RWPE2 (cell line): Measurements from ENCODE around the gene TECR.
"Not testable (repeated sequence)": the region's sequence is repeated elsewhere in the genome, so short reads cannot be mapped to it uniquely, and the experiment has no call there.

Experiments
- ATAC-seq: fragments of 200-7000 bp; cut with Tn5 transposase; 3 replicates; pipeline ENCODE4 v1.9.1; 2021; ENCODE audit warnings: low read depth
- DNase-seq: peaks from one replicate; pipeline ENCODE4 v3.0.0-alpha.2; 2020; ENCODE audit warnings: low spot score
- H3K27ac ChIP-seq: fragments of 450-650 bp; 2 replicates; pipeline ENCODE4 v1.5.1; 2017; ENCODE audit warnings: mild to moderate bottlenecking; ENCODE audit not compliant: poor library complexity, severe bottlenecking
- H3K27me3 ChIP-seq: fragments of 250-450 bp; sonication (Bioruptor Pico); 2 replicates; pipeline ENCODE4 v1.5.1; 2021; ENCODE audit warnings: mild to moderate bottlenecking, moderate library complexity; ENCODE audit not compliant: insufficient read depth, poor library complexity, severe bottlenecking
- H3K36me3 ChIP-seq: fragments of 250-450 bp; sonication (Bioruptor Pico); 2 replicates; pipeline ENCODE4 v1.5.1; 2020; ENCODE audit warnings: low read depth, mild to moderate bottlenecking, moderate library complexity
- H3K4me1 ChIP-seq: fragments of 250-450 bp; sonication (Bioruptor Pico); 2 replicates; pipeline ENCODE4 v1.5.1; 2021; ENCODE audit warnings: mild to moderate bottlenecking, moderate library complexity; ENCODE audit not compliant: insufficient read depth, poor library complexity, severe bottlenecking
- H3K4me3 ChIP-seq: fragments of 250-450 bp; sonication (Bioruptor Pico); 2 replicates; pipeline ENCODE4 v1.5.1; 2021; ENCODE audit warnings: mild to moderate bottlenecking, moderate library complexity; ENCODE audit not compliant: severe bottlenecking
- H3K9me3 ChIP-seq: fragments of 250-450 bp; sonication (Bioruptor Pico); 2 replicates; pipeline ENCODE4 v1.5.1; 2021; ENCODE audit warnings: mild to moderate bottlenecking, moderate library complexity; ENCODE audit not compliant: severe bottlenecking
- TF ChIP-seq, protein P1 (sequence below): fragments of 450-650 bp; IDR thresholded peaks from one replicate; pipeline ENCODE4 v1.5.1; 2017; ENCODE audit warnings: mild to moderate bottlenecking, moderate library complexity; ENCODE audit not compliant: poor library complexity, severe bottlenecking

Gene TECR

DNA sequence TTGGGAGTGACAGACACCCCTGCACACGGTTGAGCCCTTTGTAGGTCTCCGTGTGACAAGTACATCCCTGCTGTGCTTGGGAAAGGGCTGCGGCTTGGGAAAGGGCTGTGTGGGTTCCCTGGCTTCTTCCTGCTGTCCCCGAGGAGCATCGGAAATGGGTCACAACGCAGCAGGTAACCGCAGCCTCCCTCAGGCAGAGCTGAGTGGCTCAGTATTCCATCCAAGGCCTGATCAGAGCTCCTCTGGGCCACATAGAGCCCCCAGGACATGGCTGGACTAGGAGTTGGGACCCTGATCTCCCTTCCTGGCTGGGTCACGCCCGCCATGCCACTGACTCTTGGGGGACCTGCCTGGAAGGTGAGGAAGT is 16.3 kb downstream of the TECR start:
- TF ChIP-seq, protein P1, sequence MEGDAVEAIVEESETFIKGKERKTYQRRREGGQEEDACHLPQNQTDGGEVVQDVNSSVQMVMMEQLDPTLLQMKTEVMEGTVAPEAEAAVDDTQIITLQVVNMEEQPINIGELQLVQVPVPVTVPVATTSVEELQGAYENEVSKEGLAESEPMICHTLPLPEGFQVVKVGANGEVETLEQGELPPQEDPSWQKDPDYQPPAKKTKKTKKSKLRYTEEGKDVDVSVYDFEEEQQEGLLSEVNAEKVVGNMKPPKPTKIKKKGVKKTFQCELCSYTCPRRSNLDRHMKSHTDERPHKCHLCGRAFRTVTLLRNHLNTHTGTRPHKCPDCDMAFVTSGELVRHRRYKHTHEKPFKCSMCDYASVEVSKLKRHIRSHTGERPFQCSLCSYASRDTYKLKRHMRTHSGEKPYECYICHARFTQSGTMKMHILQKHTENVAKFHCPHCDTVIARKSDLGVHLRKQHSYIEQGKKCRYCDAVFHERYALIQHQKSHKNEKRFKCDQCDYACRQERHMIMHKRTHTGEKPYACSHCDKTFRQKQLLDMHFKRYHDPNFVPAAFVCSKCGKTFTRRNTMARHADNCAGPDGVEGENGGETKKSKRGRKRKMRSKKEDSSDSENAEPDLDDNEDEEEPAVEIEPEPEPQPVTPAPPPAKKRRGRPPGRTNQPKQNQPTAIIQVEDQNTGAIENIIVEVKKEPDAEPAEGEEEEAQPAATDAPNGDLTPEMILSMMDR: no peak
- H3K27ac ChIP-seq: peak overlapping the region; percentile 25
- H3K27me3 ChIP-seq: no peaks in the 10 kb centered on the region
- H3K36me3 ChIP-seq: peaks cover 24% of the 10 kb centered on the region
- ATAC-seq (no peak), DNase-seq (no peak)
- H3K4me1 ChIP-seq: peaks cover 35% of the 10 kb centered on the region
- H3K9me3 ChIP-seq: no peaks in the 10 kb centered on the region
- H3K4me3 ChIP-seq: no peak overlapping the region

DNA sequence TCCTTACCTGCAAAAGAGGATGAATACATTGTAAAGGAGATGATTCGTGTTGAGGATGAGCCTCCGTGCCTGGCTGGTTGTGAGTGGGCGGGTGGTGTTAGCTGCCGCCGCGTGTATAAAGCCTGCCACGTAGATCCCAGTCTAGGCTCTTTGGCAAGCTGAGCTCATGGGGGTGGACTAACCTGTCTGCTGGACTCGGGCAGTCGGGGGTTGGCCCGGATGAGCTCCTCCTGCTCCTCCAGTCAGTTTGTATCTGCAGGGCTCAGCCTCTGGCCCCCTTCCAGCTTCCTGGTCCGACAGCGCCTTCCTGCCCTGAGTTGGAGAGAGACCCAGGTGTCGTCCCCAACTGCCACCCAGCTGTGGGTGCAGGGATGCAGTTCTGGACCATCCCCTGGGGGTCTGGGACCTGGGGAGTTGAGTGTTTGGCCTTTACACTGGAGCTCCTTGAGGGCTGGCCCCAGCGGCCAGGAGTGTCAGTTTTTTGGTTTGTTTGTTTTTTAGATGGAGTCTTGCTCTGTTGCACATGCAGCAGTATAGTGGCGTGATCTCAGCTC is 20.9 kb downstream of the TECR start:
- peaks cover 28% of the 10 kb centered on the region for H3K4me1 ChIP-seq
- H3K27ac ChIP-seq: peak overlapping the region; percentile 71
- ATAC-seq: peak; percentile 63
- TF ChIP-seq, protein P1: no peak
- peak; percentile 77 for DNase-seq
- H3K36me3 ChIP-seq: peaks cover 28% of the 10 kb centered on the region
- H3K27me3 ChIP-seq: no peaks in the 10 kb centered on the region
- H3K9me3 ChIP-seq: no peaks in the 10 kb centered on the region
- no peak overlapping the region for H3K4me3 ChIP-seq

DNA sequence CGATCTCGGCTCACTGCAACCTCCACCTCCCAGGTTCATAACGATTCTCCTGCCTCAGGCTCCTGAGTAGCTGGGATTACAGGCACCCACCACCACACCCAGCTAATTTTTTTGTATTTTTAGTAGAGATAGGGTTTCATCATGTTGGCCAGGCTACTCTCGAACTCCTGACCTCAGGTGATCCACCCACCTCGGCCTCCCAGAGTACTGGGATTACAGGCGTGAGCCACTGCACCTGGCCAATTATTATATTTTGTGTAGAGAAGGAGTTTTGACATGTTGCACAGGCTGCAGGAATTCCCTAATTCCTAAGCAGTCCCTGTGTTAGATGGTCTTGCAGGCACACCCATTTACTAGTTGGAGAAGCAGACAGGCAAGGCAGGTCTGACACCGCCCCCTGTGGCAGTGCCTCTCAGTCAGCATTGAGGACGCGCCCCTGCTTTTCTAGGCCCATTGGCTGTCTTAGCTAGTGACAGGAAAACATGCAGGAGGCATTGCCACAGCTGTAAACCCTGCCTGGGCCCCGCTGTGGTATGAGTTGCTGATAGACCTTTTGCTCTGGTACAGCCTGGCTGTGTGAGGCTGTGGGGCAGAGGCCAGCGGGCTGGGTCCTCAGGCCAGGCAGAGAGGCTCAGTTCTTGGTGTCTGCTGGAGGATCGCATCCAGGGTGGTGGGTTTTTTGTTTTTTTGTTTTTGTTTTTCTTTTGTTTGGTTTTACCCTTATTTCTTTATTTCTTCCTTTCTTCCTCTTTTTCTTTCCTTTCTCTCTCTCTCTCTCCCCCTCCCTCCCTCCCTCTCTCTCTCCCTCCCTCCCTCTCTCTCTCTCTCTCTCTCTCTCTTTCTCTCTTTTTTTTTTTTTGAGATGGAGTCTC is 22.0 kb downstream of the TECR start:
- H3K27me3 ChIP-seq, H3K9me3 ChIP-seq, H3K4me3 ChIP-seq: not testable (repeated sequence)
- Histone ChIP-seq H3K27ac (peak overlapping the region; percentile 71), H3K4me1 (peaks cover 22% of the 10 kb centered on the region), H3K36me3 (peaks cover 22% of the 10 kb centered on the region)
- ATAC-seq (peak; percentile 76), DNase-seq (peak; percentile 80)
- TF ChIP-seq, protein P1: peak; percentile 51

DNA sequence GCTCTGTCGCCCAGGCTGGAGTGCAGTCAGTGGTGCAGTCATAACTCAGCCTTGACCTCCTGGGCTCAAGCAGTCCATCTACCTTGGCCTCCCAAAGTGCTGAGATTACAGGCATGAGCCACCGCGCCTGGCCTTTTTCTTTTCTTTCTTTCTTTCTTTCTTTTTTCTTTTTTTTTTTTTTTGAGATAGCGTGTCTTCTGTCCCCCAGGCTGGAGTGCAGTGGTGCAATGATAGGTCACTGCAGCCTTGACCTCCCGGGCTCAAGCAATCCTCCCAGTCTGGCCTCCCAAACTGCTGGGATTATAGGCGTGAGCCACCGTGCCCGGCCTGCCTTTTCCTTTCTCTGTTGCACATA is 22.6 kb downstream of the TECR start:
- peaks cover 22% of the 10 kb centered on the region for H3K4me1 ChIP-seq
- not testable (repeated sequence) for H3K27me3 ChIP-seq, ATAC-seq, H3K4me3 ChIP-seq, H3K9me3 ChIP-seq, DNase-seq
- H3K36me3 ChIP-seq: peaks cover 16% of the 10 kb centered on the region
- H3K27ac ChIP-seq: peak overlapping the region; percentile 71

DNA sequence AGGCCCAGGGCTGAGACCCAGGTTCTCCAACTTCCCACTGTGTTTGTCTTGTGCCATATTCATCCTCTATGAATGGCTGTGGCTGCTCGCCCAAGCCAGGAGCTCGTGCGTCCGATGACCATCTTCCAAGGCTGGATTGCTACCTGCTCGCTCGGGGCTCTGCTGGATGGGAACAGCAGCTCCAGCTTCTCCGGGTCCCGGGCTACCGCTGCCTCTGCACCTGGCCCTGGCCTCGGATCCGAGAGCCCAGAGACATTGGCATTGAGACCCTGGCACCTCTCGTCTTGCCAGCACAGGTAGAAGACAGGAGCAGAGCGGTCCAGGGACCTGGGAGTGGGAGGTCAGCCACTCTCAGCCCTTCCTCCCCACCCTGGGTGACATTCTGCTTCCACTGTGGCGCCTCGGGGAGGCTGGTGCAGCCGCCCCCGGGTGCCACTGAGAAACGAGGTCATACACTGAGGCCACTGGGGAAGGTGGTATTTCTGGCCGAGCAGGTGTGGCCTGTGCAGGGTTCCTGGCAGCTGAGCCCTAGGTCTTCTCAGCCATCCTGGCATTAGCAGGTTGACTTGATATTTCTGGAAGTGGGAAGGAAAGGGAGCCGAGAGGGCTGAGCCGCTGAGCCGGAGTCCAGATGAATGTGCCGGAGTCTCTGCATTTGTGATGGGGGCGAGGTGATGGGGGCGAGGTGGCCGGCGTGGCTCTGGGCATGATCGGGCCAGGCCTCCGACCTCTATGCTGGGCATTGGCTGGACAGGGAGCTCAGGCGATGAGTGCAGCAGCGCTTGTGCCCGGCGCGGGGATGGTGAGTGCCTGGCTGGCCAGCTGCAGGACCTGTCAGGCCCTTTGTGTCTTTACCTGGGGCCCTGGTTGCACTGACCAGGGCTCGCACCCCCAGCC is 23.9 kb downstream of the TECR start:
- no peak overlapping the region for H3K4me3 ChIP-seq
- peaks cover 22% of the 10 kb centered on the region for H3K4me1 ChIP-seq
- H3K36me3 ChIP-seq: peaks cover 20% of the 10 kb centered on the region
- H3K27me3 ChIP-seq: no peaks in the 10 kb centered on the region
- TF ChIP-seq, protein P1: no peak
- peak overlapping the region; percentile 34 for H3K27ac ChIP-seq
- DNase-seq: no peak
- no peaks in the 10 kb centered on the region for H3K9me3 ChIP-seq
- no peak for ATAC-seq
